Endometrial microvascular endothelial cells (primary cell): ENCODE measurements around the gene RPL41. TPM values are rescaled to one million over a fixed set of nuclear protein-coding genes. Genes with fewer than 3 reads are reported as not detected.
"Not testable (repeated sequence)": the region's sequence is repeated elsewhere in the genome, so short reads cannot be mapped to it uniquely, and the experiment has no call there.

ENCODE experiments used
- in situ Hi-C: cut with HindIII; loops from 2 replicates; pipeline ENCODE4 v1.10.0; 2017; ENCODE audit warnings: low sequenced_read_pairs, low pct_unique_long_range_greater_than_20kb; ENCODE audit errors: inconsistent ontology term
- total RNA-seq: library from RNA; depleted of rRNA; stranded (reverse); fragments of >200 nt; gene quantifications from one replicate; pipeline ENCODE4 v1.2.3, GENCODE V29; 2015; ENCODE audit errors: inconsistent ontology term

The RPL41 gene
- total RNA-seq, 1 donor from 2014 or later = 2,640 TPM

DNA sequence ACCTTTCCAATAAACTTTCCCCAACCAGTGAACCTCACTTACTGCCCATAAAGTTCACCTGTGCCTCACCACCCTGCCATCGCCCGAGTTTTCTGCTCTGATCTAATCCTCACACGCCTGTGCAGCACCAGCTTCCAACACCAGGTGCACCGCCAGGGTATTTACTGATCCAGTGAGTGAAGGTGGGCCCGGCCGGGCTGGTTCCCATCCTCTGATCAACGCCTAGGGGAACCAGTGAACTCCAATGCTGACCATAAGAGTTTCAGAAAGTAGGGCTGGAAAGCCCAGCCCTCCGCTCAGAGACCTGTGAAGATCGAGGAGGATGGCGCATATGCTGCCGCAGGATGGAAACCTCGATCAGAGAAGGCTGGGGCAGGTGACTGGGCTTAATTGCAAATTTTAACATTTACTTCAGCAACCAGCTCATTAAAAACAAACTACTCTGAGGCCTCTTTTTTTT lies 35.3 kb downstream of the RPL41 start:
- in situ Hi-C loops = no loop called here

GRCh38 chr12:56152132-56152755 lies 35.8 kb downstream of the RPL41 start, which contains the start of gene MYL6B:
TSS of gene MYL6B (plus strand) at chr12:56152587. CDS start at chr12:56153919, 1,332 bp downstream.
- in situ Hi-C loops = no loop called here

DNA sequence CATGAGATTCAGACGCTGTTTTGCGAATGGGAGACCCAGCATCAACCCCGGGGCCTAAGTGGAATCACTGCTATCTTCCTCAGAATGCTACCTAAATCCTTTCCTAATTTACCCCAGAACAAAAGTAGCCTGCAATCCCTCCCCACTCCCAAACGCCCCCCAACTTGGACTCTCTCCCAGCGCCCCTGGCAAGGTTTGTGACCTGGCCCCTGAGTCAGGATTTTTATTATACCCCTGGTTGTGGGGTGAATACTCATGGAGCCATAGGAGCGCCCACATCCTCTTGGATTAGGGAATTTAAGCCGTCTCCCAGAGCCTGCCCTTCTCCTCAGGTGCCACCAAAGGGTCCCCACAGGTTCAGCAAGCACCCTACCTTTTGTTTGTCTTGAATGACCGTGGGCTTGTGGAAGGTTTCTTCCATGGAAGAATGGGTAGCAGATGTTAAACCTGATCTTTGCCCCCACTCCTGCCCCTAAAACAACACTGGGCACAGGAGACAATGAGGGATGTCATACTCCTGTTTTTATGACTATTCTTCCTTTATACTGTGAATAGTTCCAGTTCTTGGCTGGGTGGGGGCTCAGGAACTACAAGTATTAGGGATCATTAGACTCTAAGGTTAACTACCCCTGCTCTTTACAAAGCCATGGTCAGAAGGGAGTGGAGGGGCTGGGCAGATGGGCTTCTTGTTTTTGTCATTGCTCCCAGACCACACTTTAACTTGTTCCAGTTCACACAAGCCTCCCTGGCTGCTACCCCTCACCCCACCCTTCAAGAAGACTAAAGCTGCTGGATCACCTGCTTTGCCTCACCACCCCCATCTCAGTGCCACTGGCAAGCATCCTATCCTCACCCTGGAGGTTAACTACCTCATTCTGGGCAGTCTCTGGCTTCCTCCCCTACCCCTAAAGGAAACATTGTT lies 36.6 kb downstream of the RPL41 start:
- in situ Hi-C loops = no loop called here

DNA sequence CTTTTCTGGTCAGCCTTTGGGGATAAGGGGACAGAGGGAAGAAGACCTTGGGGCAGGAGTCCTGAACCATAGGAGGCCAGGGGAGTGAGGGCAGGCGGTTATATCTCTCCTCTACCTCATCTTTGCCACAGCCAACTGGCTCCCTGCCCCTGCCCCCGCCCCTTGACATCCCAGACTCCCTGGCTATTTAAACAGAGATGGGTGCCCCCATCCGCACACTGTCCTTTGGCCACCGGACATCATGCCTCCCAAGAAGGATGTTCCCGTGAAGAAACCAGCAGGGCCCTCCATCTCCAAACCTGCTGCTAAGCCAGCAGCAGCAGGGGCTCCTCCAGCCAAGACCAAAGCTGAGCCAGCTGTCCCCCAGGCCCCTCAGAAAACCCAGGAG lies 37.2 kb downstream of the RPL41 start:
- in situ Hi-C loops = no loop called here

DNA sequence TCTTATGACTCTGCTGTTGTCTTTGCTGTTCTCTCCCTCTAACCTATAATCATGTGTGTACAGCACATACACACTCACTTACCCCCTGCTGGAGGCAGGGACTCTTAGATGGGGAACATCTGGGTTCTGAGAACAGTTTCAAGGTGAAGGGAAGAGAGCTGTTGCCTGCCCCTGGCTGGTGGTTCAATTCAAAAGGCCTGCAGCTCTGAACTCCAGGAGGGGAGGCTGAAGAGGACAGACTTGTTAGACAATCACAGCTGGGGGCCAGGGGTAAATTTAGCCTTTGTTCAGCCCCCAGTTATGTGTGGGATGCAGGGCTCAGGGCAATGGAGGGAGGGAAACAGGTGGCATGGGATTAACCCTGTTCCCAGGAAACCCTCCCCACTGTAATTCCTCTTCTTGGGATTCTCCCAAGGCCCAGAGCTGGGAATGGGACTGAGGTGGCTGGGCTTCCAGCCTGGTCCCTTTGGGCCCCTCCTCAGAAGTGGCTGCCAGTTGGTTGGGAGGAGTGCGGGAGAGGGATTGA lies 37.9 kb downstream of the RPL41 start:
- in situ Hi-C loops = no loop called here

DNA sequence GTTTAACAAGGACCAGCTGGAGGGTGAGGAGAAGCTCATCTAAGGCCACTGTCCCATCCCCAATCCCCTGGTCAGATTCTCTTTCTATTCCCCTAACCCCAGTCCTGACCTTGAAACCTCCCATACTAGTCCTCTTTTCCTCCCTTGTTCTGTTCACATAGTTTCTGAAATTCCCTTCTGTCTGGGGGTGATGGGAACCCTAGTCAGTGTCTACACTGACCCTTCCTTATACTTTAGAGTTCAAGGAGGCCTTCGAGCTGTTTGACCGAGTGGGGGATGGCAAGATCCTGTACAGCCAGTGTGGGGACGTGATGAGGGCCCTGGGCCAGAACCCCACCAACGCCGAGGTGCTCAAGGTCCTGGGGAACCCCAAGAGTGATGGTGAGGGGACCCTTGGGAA lies 38.4 kb downstream of the RPL41 start:
- in situ Hi-C loops = no loop called here

DNA sequence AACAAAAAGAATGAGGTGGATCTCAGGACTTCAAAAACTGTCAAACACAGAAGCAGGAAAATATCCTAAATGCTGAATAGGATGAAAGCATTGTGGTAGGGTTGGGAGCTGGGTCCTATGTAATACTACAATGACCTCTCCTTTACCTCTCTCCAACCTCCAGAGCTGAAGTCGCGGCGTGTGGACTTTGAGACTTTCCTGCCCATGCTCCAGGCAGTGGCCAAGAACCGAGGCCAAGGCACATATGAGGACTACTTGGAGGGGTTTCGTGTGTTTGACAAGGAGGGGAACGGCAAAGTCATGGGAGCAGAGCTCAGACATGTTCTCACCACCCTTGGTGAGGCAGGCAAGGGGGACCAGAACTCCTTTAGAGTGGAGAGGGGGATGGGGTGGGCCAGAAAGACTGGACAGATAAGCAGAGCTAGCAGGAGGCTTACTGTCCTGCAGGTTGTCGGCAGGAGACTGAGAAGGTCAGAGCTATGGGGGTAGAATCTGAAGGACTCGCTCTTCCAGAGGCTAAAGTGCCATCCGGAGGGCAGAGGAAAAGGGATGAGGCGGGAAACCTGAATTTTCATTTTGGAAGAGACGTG lies 38.9 kb downstream of the RPL41 start:
- in situ Hi-C loops = no loop called here

GRCh38 chr12:56156464-56157200 lies 40.2 kb downstream of the RPL41 start:
- in situ Hi-C loops = not testable (repeated sequence)

GRCh38 chr12:56157201-56158028 lies 41.0 kb downstream of the RPL41 start:
- in situ Hi-C loops = no loop called here

DNA sequence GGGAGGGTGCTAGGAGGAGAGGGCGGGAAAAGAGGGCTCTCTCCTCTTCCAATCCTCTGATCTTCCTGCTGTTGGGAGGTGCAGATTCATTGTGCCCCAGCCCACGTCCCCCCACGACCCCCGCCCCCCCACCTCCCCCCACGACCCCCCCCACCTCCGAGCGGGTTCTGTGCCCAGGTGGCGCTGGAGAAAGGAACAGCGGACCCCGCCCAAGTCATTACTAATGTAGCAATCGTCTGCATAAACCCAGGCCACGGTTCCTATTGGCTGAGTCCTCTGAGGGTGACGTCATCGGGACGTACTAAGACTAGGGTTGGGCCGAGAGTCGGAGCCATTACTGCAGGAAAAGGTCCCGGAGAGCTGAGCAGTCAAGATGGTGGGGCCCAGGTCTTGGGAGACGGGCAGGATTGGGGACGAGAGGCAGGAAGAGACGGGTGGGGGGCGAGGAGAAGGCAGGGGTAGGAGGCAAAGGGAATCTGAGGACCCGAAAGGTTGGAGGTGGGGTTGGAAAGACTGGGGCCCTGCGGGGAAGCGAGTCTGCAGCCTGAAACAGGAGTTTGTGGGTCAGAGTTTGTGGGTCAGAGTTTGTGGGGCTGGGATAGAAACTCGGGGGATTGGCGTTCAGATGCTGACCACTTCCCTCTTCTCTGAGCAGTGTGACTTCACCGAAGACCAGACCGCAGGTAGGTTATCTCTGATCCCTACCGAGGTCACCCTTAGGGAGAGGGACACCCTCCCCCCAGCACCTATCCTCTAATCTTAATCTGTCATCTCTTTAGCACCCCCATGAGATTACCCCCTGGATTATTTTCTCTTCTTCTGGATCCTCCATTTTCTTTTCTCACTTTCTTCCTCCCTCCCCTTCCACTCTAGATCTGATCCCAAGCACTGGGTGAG lies 41.8 kb downstream of the RPL41 start, which contains the start of gene MYL6:
Gene MYL6, plus strand, starts transcription at position 331 of the 897 bp plus-strand sequence. Its CDS starts 43 bp downstream, at position 374.
- in situ Hi-C loops = no loop called here

GRCh38 chr12:56158926-56159461 lies 42.6 kb downstream of the RPL41 start:
- in situ Hi-C loops = no loop called here

DNA sequence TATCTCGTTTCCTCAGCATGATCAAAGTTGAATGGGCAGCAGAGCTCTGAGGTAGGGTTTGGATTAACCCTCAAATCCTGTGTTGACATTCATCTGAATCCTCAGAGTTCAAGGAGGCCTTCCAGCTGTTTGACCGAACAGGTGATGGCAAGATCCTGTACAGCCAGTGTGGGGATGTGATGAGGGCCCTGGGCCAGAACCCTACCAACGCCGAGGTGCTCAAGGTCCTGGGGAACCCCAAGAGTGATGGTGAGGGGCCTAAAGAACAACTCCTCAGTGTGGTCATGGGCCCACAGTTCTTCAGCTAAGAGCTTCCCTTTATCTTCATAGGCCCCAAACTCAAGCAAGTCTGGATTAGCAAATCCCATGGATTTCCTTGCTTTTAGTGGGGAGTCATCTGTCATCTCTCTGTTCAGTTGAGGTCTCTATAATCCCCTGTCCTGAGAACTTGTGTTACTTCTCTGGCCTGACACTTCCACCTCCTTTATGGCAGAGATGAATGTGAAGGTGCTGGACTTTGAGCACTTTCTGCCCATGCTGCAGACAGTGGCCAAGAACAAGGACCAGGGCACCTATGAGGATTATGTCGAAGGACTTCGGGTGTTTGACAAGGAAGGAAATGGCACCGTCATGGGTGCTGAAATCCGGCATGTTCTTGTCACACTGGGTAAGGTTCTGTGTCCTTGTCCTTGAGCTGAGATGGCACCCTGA lies 43.2 kb downstream of the RPL41 start:
- in situ Hi-C loops = no loop called here

DNA sequence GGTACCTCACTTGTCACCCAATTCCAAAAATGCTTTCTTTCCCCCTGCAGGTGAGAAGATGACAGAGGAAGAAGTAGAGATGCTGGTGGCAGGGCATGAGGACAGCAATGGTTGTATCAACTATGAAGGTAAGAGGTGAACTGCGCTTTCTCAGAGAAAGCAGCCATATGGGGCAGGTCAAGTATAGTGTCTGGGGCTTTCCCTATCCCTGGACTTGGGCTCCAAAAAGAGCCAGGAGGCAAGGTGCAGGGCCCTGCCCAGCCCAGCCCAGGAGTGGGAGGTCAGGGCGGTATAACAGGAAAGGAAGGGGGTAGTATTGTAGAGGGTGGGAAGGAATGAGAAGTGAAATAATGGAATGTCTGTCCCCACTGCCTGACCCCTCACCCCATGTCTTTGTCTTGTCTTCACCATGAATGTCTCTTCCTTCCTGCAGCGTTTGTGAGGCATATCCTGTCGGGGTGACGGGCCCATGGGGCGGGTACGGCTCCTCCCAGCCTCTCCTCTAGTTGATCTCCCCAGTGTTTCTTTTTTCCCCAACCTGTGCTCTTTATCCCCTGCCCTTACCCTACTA lies 43.8 kb downstream of the RPL41 start:
- in situ Hi-C loops = no loop called here

DNA sequence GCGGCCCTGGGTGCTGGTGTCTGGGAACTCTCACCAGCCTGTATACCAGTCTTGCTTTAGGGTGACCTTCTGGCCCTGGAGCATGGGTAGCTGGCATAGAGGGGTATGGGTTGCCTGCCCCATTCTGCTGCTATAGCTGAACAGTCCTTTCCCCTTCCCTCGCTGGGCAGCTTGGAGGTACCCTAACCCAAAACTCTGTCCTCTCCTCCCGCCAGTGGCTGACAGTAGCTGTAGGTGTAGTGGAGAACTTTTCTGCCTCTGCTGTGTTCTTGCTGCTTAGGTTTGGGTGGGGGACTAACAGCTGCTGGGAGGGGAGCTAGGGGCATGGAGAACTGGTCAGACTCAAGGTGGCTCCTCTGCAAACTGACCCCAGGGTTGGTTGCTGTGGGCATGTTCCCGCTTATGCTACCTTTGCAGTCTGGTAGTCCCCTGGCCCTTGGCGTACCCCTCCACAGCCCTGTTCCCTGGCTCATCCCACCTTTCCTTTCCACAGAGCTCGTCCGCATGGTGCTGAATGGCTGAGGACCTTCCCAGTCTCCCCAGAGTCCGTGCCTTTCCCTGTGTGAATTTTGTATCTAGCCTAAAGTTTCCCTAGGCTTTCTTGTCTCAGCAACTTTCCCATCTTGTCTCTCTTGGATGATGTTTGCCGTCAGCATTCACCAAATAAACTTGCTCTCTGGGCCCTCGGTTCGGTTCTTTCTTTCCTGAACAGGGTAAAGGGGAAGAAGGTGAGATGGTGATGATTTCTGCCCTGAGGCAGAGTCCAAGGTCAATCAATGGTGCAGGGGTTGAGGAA lies 44.7 kb downstream of the RPL41 start:
- in situ Hi-C loops = no loop called here

DNA sequence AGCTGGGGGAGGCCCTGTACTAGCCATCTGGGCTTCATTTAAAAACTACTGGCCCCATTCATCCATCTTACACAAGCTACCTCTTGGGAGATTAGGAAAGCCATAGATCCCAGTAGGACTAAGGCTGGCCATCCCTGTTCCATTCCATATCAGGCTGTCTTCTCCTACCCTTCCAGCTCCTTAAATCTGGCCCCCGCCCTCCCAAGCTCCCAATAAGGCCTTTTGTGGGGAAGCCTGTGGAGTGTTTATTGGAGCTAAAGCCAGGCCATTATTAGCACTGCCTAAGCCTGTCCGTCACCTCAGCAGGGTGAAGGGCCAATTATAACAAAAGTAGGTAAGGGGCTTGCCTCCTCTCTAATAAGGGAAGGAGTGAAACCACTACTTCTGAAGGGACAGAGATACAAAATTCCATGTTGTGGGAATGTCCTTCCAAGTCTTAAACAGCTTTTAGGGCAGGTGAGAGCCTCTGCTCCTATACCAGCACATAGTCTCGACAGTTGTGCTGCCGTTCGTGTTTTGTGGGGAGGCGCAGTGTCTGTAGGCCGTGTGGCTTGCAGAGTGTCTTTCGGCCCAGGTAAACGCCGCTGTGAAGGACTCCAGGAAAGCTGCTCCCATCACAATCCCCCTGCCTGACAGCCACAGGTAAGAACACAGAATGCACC lies 45.4 kb downstream of the RPL41 start:
- in situ Hi-C loops = no loop called here
